Osteocyte (in vitro differentiated cells): ENCODE results near the gene PTPRG. TPM values are rescaled to one million over a fixed set of nuclear protein-coding genes. Genes with fewer than 3 reads are reported as not detected.

Experiments
- DNase-seq: peaks from one replicate; pipeline ENCODE4 v3.0.0; 2021; ENCODE audit warnings: mixed read lengths; ENCODE audit not compliant: unreplicated experiment; ENCODE audit errors: extremely low spot score
- H3K27ac Mint-ChIP-seq: one replicate; pipeline ENCODE4 v1.8.0; 2021; ENCODE audit warnings: mild to moderate bottlenecking, mixed read lengths; ENCODE audit not compliant: unreplicated experiment
- H3K27me3 Mint-ChIP-seq: one replicate; pipeline ENCODE4 v1.8.0; 2021; ENCODE audit warnings: mixed read lengths; ENCODE audit not compliant: unreplicated experiment
- H3K36me3 Mint-ChIP-seq: one replicate; pipeline ENCODE4 v1.8.0; 2021; ENCODE audit warnings: mixed read lengths; ENCODE audit not compliant: unreplicated experiment
- H3K4me1 Mint-ChIP-seq: one replicate; pipeline ENCODE4 v1.8.0; 2021; ENCODE audit warnings: mixed read lengths; ENCODE audit not compliant: unreplicated experiment
- H3K4me3 Mint-ChIP-seq: one replicate; pipeline ENCODE4 v1.8.0; 2021; ENCODE audit warnings: mild to moderate bottlenecking, moderate library complexity, mixed read lengths; ENCODE audit not compliant: unreplicated experiment
- H3K9me3 Mint-ChIP-seq: one replicate; pipeline ENCODE4 v1.8.0; 2021; ENCODE audit warnings: mixed read lengths; ENCODE audit not compliant: unreplicated experiment
- CTCF ChIP-seq: fragments of 200-600 bp; sonication (generic); IDR thresholded peaks from 2 replicates; pipeline ENCODE4 v1.5.0; 2021; ENCODE audit warnings: antibody characterized with exemption, mild to moderate bottlenecking, moderate library complexity
- total RNA-seq: library from RNA; stranded (reverse); gene quantifications from 2 replicates; pipeline ENCODE4 v1.2.1, GENCODE V29; 2021

Gene PTPRG
- total RNA-seq, 1 donor from 2014 or later, result 48.1 TPM

GRCh38 chr3:61618871-61619270 lies 57.5 kb downstream of the PTPRG start:
- Mint-ChIP-seq H3K27me3 (peaks cover 45% of the 10 kb centered on the region), H3K4me1 (no peaks in the 10 kb centered on the region), H3K9me3 (no peaks in the 10 kb centered on the region), H3K27ac (no peak overlapping the region), H3K36me3 (peaks cover 12% of the 10 kb centered on the region), H3K4me3 (no peak overlapping the region)
- no peak for DNase-seq
- TF ChIP-seq CTCF, result no peak

GRCh38 chr3:61620073-61620472 lies 58.7 kb downstream of the PTPRG start:
- H3K4me1 Mint-ChIP-seq, result no peaks in the 10 kb centered on the region

GRCh38 chr3:61624300-61624699 lies 62.9 kb downstream of the PTPRG start:
- H3K4me1 Mint-ChIP-seq, result peaks cover 30% of the 10 kb centered on the region

More at GRCh38 chr3:61620073-61620472, 58.7 kb downstream of the PTPRG start:
- peaks cover 48% of the 10 kb centered on the region for H3K27me3 Mint-ChIP-seq
- peaks cover 16% of the 10 kb centered on the region for H3K36me3 Mint-ChIP-seq
- H3K27ac Mint-ChIP-seq, result no peak overlapping the region
- no peak for TF ChIP-seq CTCF
- H3K4me3 Mint-ChIP-seq, result no peak overlapping the region
- H3K9me3 Mint-ChIP-seq, result no peaks in the 10 kb centered on the region
- DNase-seq, result no peak

GRCh38 chr3:61625429-61625828 lies 64.1 kb downstream of the PTPRG start:
- Mint-ChIP-seq H3K27me3 (peaks cover 34% of the 10 kb centered on the region), H3K4me1 (peaks cover 41% of the 10 kb centered on the region), H3K9me3 (no peaks in the 10 kb centered on the region), H3K4me3 (no peak overlapping the region), H3K36me3 (peaks cover 10% of the 10 kb centered on the region), H3K27ac (no peak overlapping the region)
- no peak for DNase-seq
- no peak for TF ChIP-seq CTCF

More at GRCh38 chr3:61624300-61624699, 62.9 kb downstream of the PTPRG start:
- H3K9me3 Mint-ChIP-seq, result no peaks in the 10 kb centered on the region
- peaks cover 44% of the 10 kb centered on the region for H3K27me3 Mint-ChIP-seq
- no peak overlapping the region for H3K4me3 Mint-ChIP-seq
- H3K36me3 Mint-ChIP-seq, result peaks cover 10% of the 10 kb centered on the region
- no peak for TF ChIP-seq CTCF
- no peak overlapping the region for H3K27ac Mint-ChIP-seq
- DNase-seq, result no peak

- Mint-ChIP-seq H3K36me3 (peaks cover 9% of the 10 kb centered on the region), H3K4me1 (peaks cover 51% of the 10 kb centered on the region), H3K9me3 (no peaks in the 10 kb centered on the region), H3K27me3 (peaks cover 29% of the 10 kb centered on the region), H3K27ac (no peak overlapping the region), H3K4me3 (no peak overlapping the region)
- TF ChIP-seq CTCF, result no peak
- no peak for DNase-seq
Measured at GRCh38 chr3:61626484-61626883, 65.1 kb downstream of the PTPRG start.
